Esophagus muscularis mucosa (tissue), 4 donors: ENCODE results near the gene TTC7B. TPM values are rescaled to one million over a fixed set of nuclear protein-coding genes. Genes with fewer than 3 reads are reported as not detected.

ENCODE experiments used
- DNase-seq: peaks from one replicate; pipeline ENCODE4 v3.0.0-alpha.2; 2017; ENCODE audit errors: extremely low spot score
- H3K27ac ChIP-seq, 4 donors: fragments of 200-600 bp; sonication (generic); replicated peaks in 1 of 4; 1 replicate in 3 of 4; 2 replicates in 1 of 4; pipeline ENCODE4 v1.5.1; 2016 to 2019; ENCODE audit warnings: mild to moderate bottlenecking in 1 of 4
- H3K27me3 ChIP-seq, 4 donors: fragments of 200-600 bp; sonication (generic); one replicate each; pipeline versions ENCODE4 v1.5.1 to v1.6.0; 2016 to 2019
- H3K36me3 ChIP-seq, 4 donors: fragments of 200-600 bp; sonication (generic); one replicate each; pipeline ENCODE4 v1.5.1; 2016 to 2019
- H3K4me1 ChIP-seq, 4 donors: fragments of 200-600 bp; sonication (generic); one replicate each; pipeline ENCODE4 v1.5.1; 2016 to 2019
- H3K4me3 ChIP-seq, 4 donors: fragments of 200-600 bp; sonication (generic); 1 replicate in 2 of 4; 2 replicates in 2 of 4; pipeline ENCODE4 v1.5.1; 2016 to 2019; ENCODE audit warnings: mild to moderate bottlenecking in 4 of 4, moderate library complexity in 1 of 4
- H3K9me3 ChIP-seq, 4 donors: fragments of 200-600 bp; sonication (generic); 1 replicate in 3 of 4; 2 replicates in 1 of 4; pipeline ENCODE4 v1.5.1; 2016 to 2019
- EP300 ChIP-seq: sonication (generic); formaldehyde crosslinking; IDR thresholded peaks from one replicate; pipeline ENCODE4 v1.6.1; 2017; ENCODE audit warnings: antibody characterized with exemption
- POLR2A ChIP-seq: fragments of 450-650 bp; IDR thresholded peaks from one replicate; pipeline ENCODE4 v1.6.1; 2017; ENCODE audit warnings: antibody characterized with exemption, moderate library complexity, mild to moderate bottlenecking, low read depth
- POLR2AphosphoS5 ChIP-seq, 2 donors: sonication (generic); formaldehyde crosslinking; IDR thresholded peaks; one replicate each; pipeline ENCODE4 v1.6.1; 2017; ENCODE audit warnings: antibody characterized with exemption in 2 of 2
- WGBS: methylation state at CpG from one replicate; pipeline ENCODE4 v1.1.5; 2018; 5-methylcytosine and 5-hydroxymethylcytosine counted together
- intact Hi-C: fragments of 100-400 bp; cut with DNase I; formaldehyde crosslinking; loops from one replicate; pipeline ENCODE4 v1.15.1; 2023
- total RNA-seq, 4 donors: library from RNA; depleted of rRNA; stranded (reverse); fragments of >200 nt; gene quantifications; one replicate each; pipeline versions ENCODE4 v1.1.0 to v1.2.1, GENCODE V29; 2016
- TF ChIP-seq, protein P1 (sequence below), 3 experiments: fragments of 200-600 bp in 2 of 3; fragments of 450-650 bp in 1 of 3; sonication (generic) in 2 of 3; IDR thresholded peaks; one replicate each; pipeline ENCODE4 v1.5.1; 2017 to 2019; ENCODE audit warnings: antibody characterized with exemption in 3 of 3, mild to moderate bottlenecking in 2 of 3, moderate library complexity in 1 of 3

The TTC7B gene
- total RNA-seq, 4 donors from 2014 or later = 54.4 to 148 (median 113) TPM

DNA sequence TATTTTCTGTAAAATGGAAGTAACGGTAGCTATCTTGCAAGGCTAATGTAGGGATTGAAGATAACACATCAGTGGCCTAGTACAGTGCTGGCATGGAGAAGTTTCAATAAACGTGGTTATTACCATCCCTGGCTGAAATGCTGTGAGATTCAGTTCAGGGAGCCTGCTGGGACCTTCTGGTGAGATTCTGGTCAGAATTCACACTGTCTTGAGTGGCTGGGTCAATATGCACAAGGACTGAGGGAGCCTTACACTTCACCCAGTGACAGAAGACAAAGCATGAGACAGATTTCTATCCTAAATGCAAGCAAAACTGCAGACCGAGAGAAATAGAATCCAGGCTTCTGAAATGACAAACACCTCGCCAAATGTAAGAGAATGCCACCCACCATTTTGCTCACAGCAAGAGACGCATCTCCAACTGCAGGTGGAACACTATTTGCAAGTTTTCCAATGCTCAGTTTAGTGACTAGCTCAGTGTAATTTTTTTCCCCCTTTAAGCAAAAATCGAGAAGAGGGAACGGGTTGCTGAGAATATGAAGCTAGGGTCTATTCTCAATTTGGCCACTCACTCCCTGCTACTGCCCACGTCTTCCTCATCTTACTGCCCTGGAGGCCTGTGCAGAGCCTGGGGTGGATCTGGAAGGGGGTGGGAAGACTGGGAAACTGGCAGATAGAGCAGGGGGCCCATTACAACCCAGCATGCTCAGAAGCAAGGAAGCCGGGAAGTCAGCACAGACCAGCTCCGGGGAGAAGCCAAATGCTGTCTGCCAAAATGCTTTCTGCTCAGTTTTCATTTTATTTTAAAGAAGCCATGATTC lies 201.3 kb downstream of the TTC7B start:
- Histone ChIP-seq H3K9me3 (no peaks in the 10 kb centered on the region), H3K4me3 (no peak overlapping the region), H3K27ac (peak overlapping the region in 1 of 4 donors; percentile 25), H3K4me1 (peaks cover 2 to 32% (median 22%) of the 10 kb centered on the region in 4 donors), H3K27me3 (no peaks in the 10 kb centered on the region), H3K36me3 (peaks cover 4 to 22% (median 9%) of the 10 kb centered on the region in 4 donors)
- TF ChIP-seq POLR2AphosphoS5 (IDR thresholded peaks at IDR 0.05) (no peak), POLR2A (no peak), EP300 (no peak)
- TF ChIP-seq, protein P1, sequence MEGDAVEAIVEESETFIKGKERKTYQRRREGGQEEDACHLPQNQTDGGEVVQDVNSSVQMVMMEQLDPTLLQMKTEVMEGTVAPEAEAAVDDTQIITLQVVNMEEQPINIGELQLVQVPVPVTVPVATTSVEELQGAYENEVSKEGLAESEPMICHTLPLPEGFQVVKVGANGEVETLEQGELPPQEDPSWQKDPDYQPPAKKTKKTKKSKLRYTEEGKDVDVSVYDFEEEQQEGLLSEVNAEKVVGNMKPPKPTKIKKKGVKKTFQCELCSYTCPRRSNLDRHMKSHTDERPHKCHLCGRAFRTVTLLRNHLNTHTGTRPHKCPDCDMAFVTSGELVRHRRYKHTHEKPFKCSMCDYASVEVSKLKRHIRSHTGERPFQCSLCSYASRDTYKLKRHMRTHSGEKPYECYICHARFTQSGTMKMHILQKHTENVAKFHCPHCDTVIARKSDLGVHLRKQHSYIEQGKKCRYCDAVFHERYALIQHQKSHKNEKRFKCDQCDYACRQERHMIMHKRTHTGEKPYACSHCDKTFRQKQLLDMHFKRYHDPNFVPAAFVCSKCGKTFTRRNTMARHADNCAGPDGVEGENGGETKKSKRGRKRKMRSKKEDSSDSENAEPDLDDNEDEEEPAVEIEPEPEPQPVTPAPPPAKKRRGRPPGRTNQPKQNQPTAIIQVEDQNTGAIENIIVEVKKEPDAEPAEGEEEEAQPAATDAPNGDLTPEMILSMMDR (IDR thresholded peaks at IDR 0.05) = no peak
- intact Hi-C loops = loop anchor here (5.0 kb wide), 1 partner anchor 62 kb away; no protein-coding TSS in a partner anchor
- WGBS = 85% methylated on average over 10 of the region's 10 CpGs
- no peak for DNase-seq

DNA sequence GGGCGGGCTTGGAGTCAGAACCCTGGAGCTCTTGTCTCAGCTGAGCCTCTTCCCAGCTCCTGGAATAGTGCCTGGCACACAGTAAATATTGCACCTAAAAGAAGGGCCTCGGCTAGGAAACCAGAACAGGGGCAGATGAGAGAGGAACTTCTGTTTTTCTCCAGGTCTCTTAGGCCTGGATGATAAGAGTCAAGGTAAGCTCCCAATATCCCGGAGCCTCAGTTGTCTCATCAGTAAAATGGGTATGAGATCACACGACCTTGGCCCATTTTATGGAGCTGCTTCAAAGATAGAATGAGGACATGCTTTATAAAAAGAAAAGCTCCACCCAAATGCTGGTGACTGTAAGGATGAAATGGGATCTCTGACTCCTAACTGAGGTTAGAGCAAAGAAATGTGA lies 202.2 kb downstream of the TTC7B start:
- H3K27me3 ChIP-seq = no peaks in the 10 kb centered on the region
- H3K9me3 ChIP-seq = no peaks in the 10 kb centered on the region
- H3K4me1 ChIP-seq = peaks cover 11 to 39% (median 29%) of the 10 kb centered on the region in 4 donors
- peaks cover 4 to 17% (median 7%) of the 10 kb centered on the region in 4 donors for H3K36me3 ChIP-seq
- no peak overlapping the region for H3K27ac ChIP-seq
- DNase-seq = no peak
- H3K4me3 ChIP-seq = no peak overlapping the region
- intact Hi-C loops = loop anchor here (5.0 kb wide), 1 partner anchor 63 kb away; no protein-coding TSS in a partner anchor
- no peak for TF ChIP-seq POLR2AphosphoS5 (IDR thresholded peaks at IDR 0.05)
- WGBS = 87% methylated on average over 4 of the region's 4 CpGs

- DNase-seq = no peak
These were observed 202.8 kb downstream of the TTC7B start for GRCh38 chr14:90613453-90613852.

GRCh38 chr14:90612801-90613200 lies 203.4 kb downstream of the TTC7B start:
- WGBS = 76% methylated on average over 3 of the region's 3 CpGs
- H3K4me3 ChIP-seq = no peak overlapping the region
- TF ChIP-seq, protein P1 (IDR thresholded peaks at IDR 0.05) = no peak
- no peak for TF ChIP-seq POLR2AphosphoS5 (IDR thresholded peaks at IDR 0.05)
- TF ChIP-seq POLR2A = no peak
- TF ChIP-seq EP300 = no peak
- H3K9me3 ChIP-seq = no peaks in the 10 kb centered on the region
- no peaks in the 10 kb centered on the region for H3K27me3 ChIP-seq
- intact Hi-C loops = loop anchor here (5.0 kb wide), 1 partner anchor 64 kb away; no protein-coding TSS in a partner anchor
- no peak overlapping the region for H3K27ac ChIP-seq
- peaks cover 20 to 46% (median 34%) of the 10 kb centered on the region in 4 donors for H3K4me1 ChIP-seq
- no peak for DNase-seq
- peaks cover 3 to 17% (median 3%) of the 10 kb centered on the region in 4 donors for H3K36me3 ChIP-seq

More at GRCh38 chr14:90613453-90613852, 202.8 kb downstream of the TTC7B start:
- Histone ChIP-seq H3K27me3 (no peaks in the 10 kb centered on the region), H3K4me1 (peaks cover 16 to 44% (median 33%) of the 10 kb centered on the region in 4 donors), H3K9me3 (no peaks in the 10 kb centered on the region), H3K4me3 (no peak overlapping the region), H3K27ac (no peak overlapping the region), H3K36me3 (peaks cover 4 to 18% (median 7%) of the 10 kb centered on the region in 4 donors)
- TF ChIP-seq POLR2A (no peak), POLR2AphosphoS5 (IDR thresholded peaks at IDR 0.05) (no peak), EP300 (no peak)
- TF ChIP-seq, protein P1 (IDR thresholded peaks at IDR 0.05) = no peak
- 92% methylated on average over 3 of the region's 3 CpGs for WGBS
- intact Hi-C loops = loop anchor here (5.0 kb wide), 1 partner anchor 64 kb away; no protein-coding TSS in a partner anchor

DNA sequence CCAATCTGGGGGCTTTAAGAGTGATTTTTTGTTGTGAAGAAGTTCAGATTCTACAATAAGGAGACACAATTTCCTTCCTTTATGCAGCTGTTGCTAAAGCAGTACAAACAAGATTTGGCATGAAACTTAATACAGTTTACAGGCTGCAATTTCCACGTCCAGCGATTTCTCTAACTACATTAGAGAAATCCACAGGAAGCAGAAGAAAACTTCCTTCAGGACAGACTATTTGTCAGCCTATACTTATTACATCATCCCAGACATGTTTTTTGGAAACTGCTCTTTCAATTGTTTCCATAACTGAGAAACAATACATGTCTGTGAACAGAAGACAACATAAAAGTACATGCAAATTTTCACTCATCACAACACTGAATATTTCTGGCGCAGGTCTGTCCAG lies 204.3 kb downstream of the TTC7B start:
- Histone ChIP-seq H3K27ac (peak overlapping the region in 3 of 4 donors; percentile 17 to 29 (median 24)), H3K4me3 (no peak overlapping the region), H3K36me3 (peaks cover 0 to 14% (median 1%) of the 10 kb centered on the region in 4 donors), H3K9me3 (no peaks in the 10 kb centered on the region), H3K4me1 (peaks cover 20 to 46% (median 34%) of the 10 kb centered on the region in 4 donors), H3K27me3 (no peaks in the 10 kb centered on the region)
- TF ChIP-seq, protein P1 (IDR thresholded peaks at IDR 0.05) = no peak
- TF ChIP-seq EP300 = no peak
- no peak for TF ChIP-seq POLR2AphosphoS5 (IDR thresholded peaks at IDR 0.05)
- WGBS = 54% methylated on average over 3 of the region's 3 CpGs
- DNase-seq = no peak
- intact Hi-C loops = loop anchor here (5.0 kb wide), 1 partner anchor 65 kb away; no protein-coding TSS in a partner anchor
